Measurements from ENCODE around the gene CTAG2.
"Not testable (repeated sequence)": the region's sequence is repeated elsewhere in the genome, so short reads cannot be mapped to it uniquely, and the experiment has no call there.

CTAG2 gene

GRCh38 chrX:154649503-154650220, 3.7 kb downstream of the CTAG2 start:
- CTCF ChIA-PET = no interaction called here
- TF ChIP-seq L3MBTL2 (conservative IDR thresholded peaks at IDR 0.05) (no peak), ELF4 (IDR thresholded peaks at IDR 0.05) (no peak), LEF1 (IDR thresholded peaks at IDR 0.05; ENCODE audit: borderline replicate concordance) (no peak)
- POLR2A ChIA-PET = no interaction called here

DNA sequence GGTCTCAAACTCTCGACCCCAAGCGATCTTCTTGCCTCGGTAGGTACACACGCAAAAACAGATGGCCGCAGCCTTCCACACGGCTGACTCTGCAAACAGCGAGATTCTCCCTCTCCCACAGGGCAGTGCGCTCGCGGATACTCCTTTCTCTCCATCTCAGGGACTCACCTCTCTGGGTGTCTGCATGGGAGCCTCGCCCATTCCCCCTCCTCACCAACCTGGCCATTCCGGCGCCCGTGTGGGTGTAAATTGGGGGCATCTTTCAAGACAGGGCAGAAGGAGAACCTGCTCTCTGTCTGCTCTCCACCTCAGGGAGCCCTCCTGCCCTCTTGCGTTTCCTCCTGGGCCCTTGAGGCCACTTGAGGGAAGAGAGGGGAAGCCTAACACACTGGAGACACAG, 4.4 kb downstream of the CTAG2 start:
- ChIA-PET CTCF (no interaction called here), POLR2A (no interaction called here)
- no peak for TF ChIP-seq CTBP1 (IDR thresholded peaks at IDR 0.05; ENCODE audit: borderline replicate concordance)
- TF ChIP-seq FOXK2 (IDR thresholded peaks at IDR 0.05) = no peak
- no peak for TF ChIP-seq SP1 (IDR thresholded peaks at IDR 0.05)
- no peak for TF ChIP-seq ARNT (IDR thresholded peaks at IDR 0.05)
- TF ChIP-seq BHLHE40 (IDR thresholded peaks at IDR 0.05; ENCODE audit: borderline replicate concordance) = no peak
- TF ChIP-seq HDGF (IDR thresholded peaks at IDR 0.05; ENCODE audit: borderline replicate concordance) = no peak
- no peak for TF ChIP-seq TARDBP (IDR thresholded peaks at IDR 0.05)
- no peak for TF ChIP-seq LEF1 (IDR thresholded peaks at IDR 0.05; ENCODE audit: borderline replicate concordance)
- TF ChIP-seq FOXA1 (IDR thresholded peaks at IDR 0.05) = no peak
- TF ChIP-seq NFRKB (IDR thresholded peaks at IDR 0.05) = no peak
- no peak for TF ChIP-seq ELF4 (IDR thresholded peaks at IDR 0.05)
- no peak for TF ChIP-seq SUZ12 (IDR thresholded peaks at IDR 0.05)
- TF ChIP-seq FOXM1 (IDR thresholded peaks at IDR 0.05; ENCODE audit: borderline replicate concordance) = no peak
- TF ChIP-seq ZNF384 (IDR thresholded peaks at IDR 0.05) = no peak
- no peak for TF ChIP-seq L3MBTL2 (conservative IDR thresholded peaks at IDR 0.05)
- TF ChIP-seq PKNOX1 (IDR thresholded peaks at IDR 0.05) = no peak
- DNase-seq (ENCODE audit: extremely low spot score) = no peak

More at GRCh38 chrX:154649503-154650220, 3.7 kb downstream of the CTAG2 start:
- no peak for DNase-seq (ENCODE audit: extremely low spot score)

- POLR2A ChIA-PET; CTCF ChIA-PET; DNase-seq (ENCODE audit: extremely low spot score): not testable (repeated sequence)
These were observed 7.5 kb downstream of the CTAG2 start for GRCh38 chrX:154645745-154646378.

DNA sequence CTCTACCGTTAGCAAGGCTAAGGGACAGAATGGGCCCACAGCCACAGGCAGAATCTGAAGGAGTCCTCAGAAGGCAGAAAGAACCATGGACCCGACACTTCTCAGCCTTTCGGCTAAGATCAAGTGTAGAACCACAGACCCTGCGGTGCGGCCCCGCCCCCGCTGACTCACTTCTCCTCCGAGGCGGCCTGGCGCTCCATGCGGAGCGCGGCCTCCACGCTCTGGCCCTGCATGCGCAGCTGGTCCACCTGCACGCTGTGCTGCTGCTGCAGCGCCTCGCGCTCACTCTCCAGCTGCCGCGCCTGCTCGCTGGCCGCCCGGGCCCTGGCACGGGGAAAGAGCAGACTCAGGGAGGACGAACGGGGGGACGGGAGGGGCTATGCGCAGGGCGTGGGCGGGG, 9.7 kb downstream of the CTAG2 start:
- DNase-seq (ENCODE audit: extremely low spot score); POLR2A ChIA-PET; CTCF ChIA-PET: not testable (repeated sequence)

GRCh38 chrX:154641740-154642139, 11.6 kb downstream of the CTAG2 start:
- DNase-seq (ENCODE audit: extremely low spot score); CTCF ChIA-PET; POLR2A ChIA-PET: not testable (repeated sequence)

DNA sequence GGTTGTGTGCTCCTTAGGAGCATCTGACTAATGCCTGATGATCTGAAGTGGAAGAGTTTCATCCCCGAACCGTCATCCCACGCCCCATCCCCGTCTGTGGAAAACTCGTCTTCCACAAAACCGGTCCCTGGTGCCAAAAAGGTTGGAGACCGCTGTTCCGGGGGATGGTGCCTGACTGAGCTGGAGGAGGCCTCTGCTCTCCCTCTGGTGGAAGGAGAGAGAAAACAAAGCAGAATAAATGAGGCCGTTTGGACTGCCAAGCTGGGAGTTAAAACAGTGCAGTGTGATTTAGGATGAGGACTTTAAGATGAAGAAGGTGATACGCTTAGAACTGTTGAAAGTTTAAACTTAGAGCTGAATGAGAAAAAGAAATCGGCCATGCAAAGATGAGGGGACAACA, 19.7 kb downstream of the CTAG2 start:
- POLR2A ChIA-PET; DNase-seq (ENCODE audit: extremely low spot score); CTCF ChIA-PET: not testable (repeated sequence)

DNA sequence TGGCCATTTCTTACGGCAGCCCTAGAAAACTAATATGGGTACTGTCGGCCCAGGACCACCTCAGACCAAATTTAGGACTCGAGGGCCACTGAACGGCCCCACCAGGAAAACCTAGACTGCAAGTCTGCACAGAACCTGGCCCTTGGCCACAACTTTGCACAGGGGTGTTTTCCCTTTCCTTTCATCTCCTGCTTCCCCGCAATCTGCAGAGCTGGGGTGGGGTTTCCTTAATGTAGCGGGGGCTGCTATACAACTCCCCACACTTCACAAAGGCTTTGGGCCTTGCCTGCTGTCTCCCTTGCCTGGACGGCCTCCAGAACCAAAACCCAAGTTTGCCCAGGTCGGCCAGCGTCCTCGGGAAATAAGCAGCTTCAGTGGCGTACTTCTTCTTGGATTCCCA, 22.4 kb downstream of the CTAG2 start:
- POLR2A ChIA-PET; DNase-seq (ENCODE audit: extremely low spot score); CTCF ChIA-PET: not testable (repeated sequence)

DNA sequence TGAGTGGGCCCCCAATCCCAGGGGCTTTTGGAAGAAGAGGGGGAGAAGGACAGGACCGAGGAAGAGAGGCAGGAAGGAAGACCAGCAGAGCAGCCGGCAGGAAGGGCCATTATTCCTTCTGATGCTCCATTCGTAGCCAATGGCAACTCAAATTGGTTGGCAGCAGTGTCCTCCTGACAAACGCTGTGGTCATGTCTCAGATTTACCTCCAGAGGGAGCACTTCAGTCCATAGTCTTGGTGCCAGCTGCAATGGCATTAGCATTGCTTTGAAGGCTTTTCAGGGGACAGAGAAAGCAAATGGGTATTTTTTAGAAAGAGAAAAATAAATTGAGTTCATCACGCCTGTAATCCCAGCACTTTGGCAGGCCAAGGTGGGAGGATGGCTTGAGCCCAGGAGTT, 24.4 kb downstream of the CTAG2 start:
- DNase-seq (ENCODE audit: extremely low spot score); CTCF ChIA-PET; POLR2A ChIA-PET: not testable (repeated sequence)

DNA sequence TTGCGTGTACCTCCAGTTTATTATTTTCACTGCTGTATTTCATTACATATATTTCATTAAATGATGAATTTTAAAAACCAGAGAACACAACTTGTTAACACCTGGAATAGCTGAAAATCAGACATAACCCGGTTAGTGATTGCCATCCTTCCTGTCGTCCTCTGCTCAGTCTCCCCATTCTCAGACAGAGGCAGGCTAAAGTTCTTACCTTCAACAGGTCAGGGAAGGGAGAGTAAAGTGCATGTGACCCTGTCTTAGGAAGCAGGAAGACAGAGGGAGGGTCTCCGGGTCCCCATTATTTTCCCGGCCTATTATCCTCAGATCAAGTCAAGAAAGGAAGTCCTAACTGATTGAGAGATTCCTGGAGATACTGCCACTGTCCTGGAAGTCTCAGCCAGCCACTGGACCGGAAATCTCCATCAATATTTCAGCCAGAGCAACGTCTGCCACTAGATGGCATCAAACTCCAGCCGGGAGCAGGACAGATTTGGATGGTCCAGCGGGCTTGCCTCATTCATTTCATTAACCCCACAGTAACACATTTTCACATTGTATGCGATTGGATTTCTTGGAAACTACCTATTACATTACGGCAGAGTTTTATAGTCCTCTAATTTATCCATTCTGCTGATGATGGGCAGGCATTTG, 32.5 kb downstream of the CTAG2 start:
- CTCF ChIA-PET; DNase-seq (ENCODE audit: extremely low spot score); POLR2A ChIA-PET: not testable (repeated sequence)

GRCh38 chrX:154619182-154619581, 34.2 kb downstream of the CTAG2 start, which contains the start of gene CTAG1B:
CTAG1B (minus strand) TSS chrX:154619282; CDS start chrX:154619218, 64 bp downstream.
- POLR2A ChIA-PET; CTCF ChIA-PET; DNase-seq (ENCODE audit: extremely low spot score): not testable (repeated sequence)

DNA sequence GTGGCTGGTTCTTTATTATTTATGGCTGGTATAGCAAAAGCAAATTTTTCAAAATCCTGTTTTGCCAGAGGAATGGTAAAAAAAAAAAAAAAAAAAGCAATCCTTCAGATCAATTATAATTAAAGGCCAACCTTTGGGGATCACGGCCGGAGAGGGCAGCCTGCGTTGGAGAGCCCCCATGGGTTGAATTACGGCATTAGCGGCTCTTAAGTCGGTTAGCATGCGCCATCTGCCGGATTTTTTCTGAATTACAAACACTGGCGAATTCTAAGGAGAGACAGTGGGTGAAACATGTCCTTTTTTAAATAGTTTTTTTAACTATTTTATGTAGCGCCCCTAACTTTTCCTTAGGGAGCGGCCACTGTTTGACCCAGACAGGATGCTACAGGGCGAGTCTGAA, 39.8 kb downstream of the CTAG2 start:
- POLR2A ChIA-PET; DNase-seq (ENCODE audit: extremely low spot score); CTCF ChIA-PET: not testable (repeated sequence)

GRCh38 chrX:154611146-154611545, 42.2 kb downstream of the CTAG2 start:
- DNase-seq (ENCODE audit: extremely low spot score); CTCF ChIA-PET; POLR2A ChIA-PET: not testable (repeated sequence)

DNA sequence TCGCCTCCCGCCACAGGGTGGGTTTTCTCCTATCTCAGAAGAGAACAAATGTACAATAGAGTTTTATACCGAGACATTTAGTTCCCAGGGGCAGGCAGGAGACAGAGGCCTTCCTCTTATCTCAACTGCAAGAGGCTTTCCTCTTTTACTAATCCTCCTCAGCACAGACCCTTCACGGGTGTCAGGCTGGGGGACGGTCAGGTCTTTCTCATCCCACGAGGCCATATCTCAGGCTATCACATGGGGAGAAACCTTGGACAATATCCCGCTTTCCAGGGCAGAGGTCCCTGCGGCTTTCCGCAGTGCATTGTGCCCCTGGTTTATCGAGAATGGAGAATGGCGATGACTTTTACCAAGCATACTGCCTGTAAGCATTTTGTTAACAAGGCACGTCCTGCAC, 44.6 kb downstream of the CTAG2 start:
- CTCF ChIA-PET; POLR2A ChIA-PET; DNase-seq (ENCODE audit: extremely low spot score): not testable (repeated sequence)

GRCh38 chrX:154607976-154608375, 45.4 kb downstream of the CTAG2 start:
- CTCF ChIA-PET; POLR2A ChIA-PET; DNase-seq (ENCODE audit: extremely low spot score): not testable (repeated sequence)
